Measurements from ENCODE around the gene INPP5B. TPM values are rescaled to one million over a fixed set of nuclear protein-coding genes. Genes with fewer than 3 reads are reported as not detected.

Gene INPP5B
- total RNA-seq, 2 donors from 2014 or later: 34.2 to 52.7 TPM

GRCh38 chr1:37811027-37811655 is 135.7 kb downstream of the INPP5B start:
- ATAC-seq (peak; percentile 11 to 18), DNase-seq (ENCODE audit: low spot score in 2 of 2) (peak; percentile 57 to 77)
- Mint-ChIP-seq H3K27ac (peak overlapping the region; percentile 65 to 67), H3K36me3 (peaks cover 6 to 17% of the 10 kb centered on the region in 2 donors), H3K9me3 (no peaks in the 10 kb centered on the region)

Other genes starting within 250 kb of the INPP5B start
- gene EPHA10, start 181.9 kb downstream of the INPP5B start, total RNA-seq: 1 to 10 TPM in 1 of 2 donors, under 1 TPM in 1; 0.14 to 3.0 TPM
- gene MANEAL, start 153.2 kb downstream of the INPP5B start, total RNA-seq: 1 to 10 TPM; 1.0 to 3.1 TPM
- gene C1orf122, start 139.3 kb downstream of the INPP5B start, total RNA-seq: 10 to 100 TPM; 18.8 to 21.4 TPM
- 10 to 100 TPM; 25.7 to 39.3 TPM for gene YRDC, start 138.8 kb downstream of the INPP5B start, total RNA-seq
- 10 to 100 TPM; 21.0 to 23.4 TPM for gene MTF1, start 87.5 kb downstream of the INPP5B start, total RNA-seq
- gene SF3A3, start 43.0 kb upstream of the INPP5B start, total RNA-seq: 10 to 100 TPM; 92.9 to 99.3 TPM
- gene FHL3, start 58.5 kb upstream of the INPP5B start, total RNA-seq: 10 to 100 TPM; 17.9 to 39.0 TPM
- gene UTP11, start 65.7 kb upstream of the INPP5B start, total RNA-seq: 10 to 100 TPM; 55.7 to 92.2 TPM
- gene POU3F1, start 99.7 kb upstream of the INPP5B start, total RNA-seq: not detected

Data from activated naive CD4-positive, alpha-beta T cell treated with anti-CD3 and anti-CD28 coated beads, Interleukin-2, amount 50 U/mL, for 72 hours (primary cell).